Right lobe of liver (tissue), 4 donors: ENCODE measurements around the gene RBM28.

Experiments used
- CTCF ChIP-seq, 4 donors: fragments of 200-600 bp in 3 of 4; fragments of 450-650 bp in 1 of 4; IDR thresholded peaks; one replicate each; pipeline versions ENCODE4 v1.5.1 to v1.8.0; 2016 to 2022; ENCODE audit warnings: antibody characterized with exemption in 4 of 4, mild to moderate bottlenecking in 2 of 4
- POLR2A ChIP-seq: fragments of 450-650 bp; IDR thresholded peaks from one replicate; pipeline ENCODE4 v1.6.1; 2017; ENCODE audit warnings: antibody characterized with exemption, mild to moderate bottlenecking
- donor health status: DM: no; HTN: no; CAD: no.
- donor health status: DM: no; HTN: no; CAD: no.
- donor health status: DM: no; HTN: yes; CAD: no.

- TF ChIP-seq POLR2A (no peak), CTCF (IDR thresholded peaks at IDR 0.05) (no peak)
Measured at GRCh38 chr7:128267595-128267924, 76.1 kb downstream of the RBM28 start.
